Upper lobe of left lung (tissue), 6 donors: ENCODE measurements around the gene OR9I1. TPM values are rescaled to one million over a fixed set of nuclear protein-coding genes. Genes with fewer than 3 reads are reported as not detected.
A peak's percentile ranks its signal among the peaks of the same experiment; 100 is the strongest.

ENCODE experiments used
- ATAC-seq, 2 donors: fragments of 200-7000 bp; cut with Tn5 transposase; one replicate each; pipeline ENCODE4 v1.9.1; 2022; ENCODE audit warnings: mild to moderate bottlenecking in 2 of 2, moderate library complexity in 2 of 2; ENCODE audit not compliant: low FRiP score in 2 of 2
- DNase-seq, 2 donors: peaks; one replicate each; pipeline ENCODE4 v3.0.0-alpha.2; 2019 to 2020
- H3K27ac ChIP-seq, 4 donors: fragments of 200-600 bp; sonication (generic); one replicate each; pipeline ENCODE4 v1.5.1; 2016 to 2019
- H3K27me3 ChIP-seq, 4 donors: fragments of 200-600 bp; sonication (generic); one replicate each; pipeline ENCODE4 v1.5.1; 2017 to 2019
- H3K36me3 ChIP-seq, 4 donors: fragments of 200-600 bp; sonication (generic); one replicate each; pipeline ENCODE4 v1.5.1; 2016 to 2019
- H3K4me1 ChIP-seq, 4 donors: fragments of 200-600 bp; sonication (generic); one replicate each; pipeline ENCODE4 v1.5.1; 2018 to 2019
- H3K4me3 ChIP-seq, 4 donors: fragments of 200-600 bp; sonication (generic); one replicate each; pipeline ENCODE4 v1.5.1; 2017 to 2019; ENCODE audit warnings: mild to moderate bottlenecking in 2 of 4, moderate library complexity in 1 of 4
- H3K9me3 ChIP-seq, 4 donors: fragments of 200-600 bp; sonication (generic); one replicate each; pipeline ENCODE4 v1.5.1; 2018 to 2019
- CTCF ChIP-seq, 6 experiments: fragments of 450-650 bp in 4 of 6; fragments of 200-600 bp in 2 of 6; sonication (generic) in 2 of 6; IDR thresholded peaks; one replicate each; pipeline ENCODE4 v1.5.1; 2016 to 2019; ENCODE audit warnings: antibody characterized with exemption in 6 of 6
- EP300 ChIP-seq, 4 donors: sonication (generic); formaldehyde crosslinking; IDR thresholded peaks; one replicate each; pipeline ENCODE4 v1.5.1; 2017; ENCODE audit warnings: antibody characterized with exemption in 4 of 4, control low read depth in 2 of 4
- POLR2A ChIP-seq, 4 donors: fragments of 450-650 bp; IDR thresholded peaks; one replicate each; pipeline ENCODE4 v1.5.1; 2016 to 2017; ENCODE audit warnings: antibody characterized with exemption in 4 of 4, mild to moderate bottlenecking in 2 of 4
- POLR2AphosphoS5 ChIP-seq, 2 donors: sonication (generic); formaldehyde crosslinking; IDR thresholded peaks; one replicate each; pipeline ENCODE4 v1.5.1; 2017; ENCODE audit warnings: antibody characterized with exemption in 2 of 2
- WGBS, 2 donors: methylation state at CpG; one replicate each; pipeline ENCODE4 v1.1.5; 2017 to 2018; 5-methylcytosine and 5-hydroxymethylcytosine counted together
- total RNA-seq, 6 donors: library from RNA; depleted of rRNA in 4 of 6; stranded (reverse); fragments of >200 nt in 4 of 6; gene quantifications; one replicate each; pipeline versions ENCODE4 v1.1.0 to v1.2.1, GENCODE V29; 2016 to 2021
- donor health status: DM: no; HTN: no; CAD: no; lungs with moderate emphysema.
- donor health status: DM: no; HTN: yes; CAD: no; lungs with severe emphysema.

OR9I1 gene
- total RNA-seq, 6 donors from 2014 or later, result not detected

GRCh38 chr11:58070585-58070984 lies 54.7 kb downstream of the OR9I1 start:
- H3K4me1 ChIP-seq, result no peaks in the 10 kb centered on the region
- H3K36me3 ChIP-seq, result no peaks in the 10 kb centered on the region
- H3K4me3 ChIP-seq, result no peak overlapping the region
- no peaks in the 10 kb centered on the region for H3K9me3 ChIP-seq
- H3K27me3 ChIP-seq, result no peaks in the 10 kb centered on the region
- no peak overlapping the region for H3K27ac ChIP-seq
- DNase-seq (no peak), ATAC-seq (peak in 1 of 2 donors; percentile 14)
- TF ChIP-seq POLR2AphosphoS5 (IDR thresholded peaks at IDR 0.05) (no peak), EP300 (IDR thresholded peaks at IDR 0.05) (no peak), CTCF (IDR thresholded peaks at IDR 0.05) (no peak), POLR2A (IDR thresholded peaks at IDR 0.05) (no peak)
- 71 to 81% methylated on average over 1 of the region's 1 CpG for WGBS, 2 donors

- H3K36me3 ChIP-seq, result no peaks in the 10 kb centered on the region
- TF ChIP-seq POLR2AphosphoS5 (IDR thresholded peaks at IDR 0.05) (no peak), CTCF (IDR thresholded peaks at IDR 0.05) (no peak), POLR2A (IDR thresholded peaks at IDR 0.05) (no peak), EP300 (IDR thresholded peaks at IDR 0.05) (no peak)
- 88 to 91% methylated on average over 5 to 6 of the region's 6 CpGs for WGBS, 2 donors
- H3K27ac ChIP-seq, result no peak overlapping the region
- DNase-seq, result no peak
- H3K4me3 ChIP-seq, result no peak overlapping the region
- no peaks in the 10 kb centered on the region for H3K4me1 ChIP-seq
- ATAC-seq, result no peak
- H3K27me3 ChIP-seq, result no peaks in the 10 kb centered on the region
- no peaks in the 10 kb centered on the region for H3K9me3 ChIP-seq
These were observed 56.7 kb downstream of the OR9I1 start for GRCh38 chr11:58068655-58069054.

- H3K9me3 ChIP-seq, result no peaks in the 10 kb centered on the region
- no peak overlapping the region for H3K27ac ChIP-seq
- DNase-seq, result no peak
- H3K4me3 ChIP-seq, result no peak overlapping the region
- no peak for TF ChIP-seq EP300 (IDR thresholded peaks at IDR 0.05)
- TF ChIP-seq POLR2AphosphoS5 (IDR thresholded peaks at IDR 0.05), result no peak
- no peak for TF ChIP-seq POLR2A (IDR thresholded peaks at IDR 0.05)
- no peak for TF ChIP-seq CTCF (IDR thresholded peaks at IDR 0.05)
- 71 to 82% methylated on average over 5 of the region's 5 CpGs for WGBS, 2 donors
- H3K36me3 ChIP-seq, result no peaks in the 10 kb centered on the region
- H3K27me3 ChIP-seq, result no peaks in the 10 kb centered on the region
- no peak for ATAC-seq
- H3K4me1 ChIP-seq, result no peaks in the 10 kb centered on the region
These were observed 57.6 kb downstream of the OR9I1 start for GRCh38 chr11:58067685-58068084.

Other genes starting within 250 kb of the OR9I1 start
- not detected for gene OR9Q1, start 101.6 kb downstream of the OR9I1 start, total RNA-seq
- gene OR6Q1, start 94.6 kb downstream of the OR9I1 start, total RNA-seq, result not detected
- not detected for gene OR9Q2, start 63.5 kb upstream of the OR9I1 start, total RNA-seq
- gene OR1S2, start 78.6 kb upstream of the OR9I1 start, total RNA-seq, result not detected
- under 1 TPM in 1 of 6 donors, not detected in 5; 0.61 TPM for gene OR1S1, start 87.2 kb upstream of the OR9I1 start, total RNA-seq
- not detected for gene OR10Q1, start 103.4 kb upstream of the OR9I1 start, total RNA-seq
- gene OR10W1, start 142.7 kb upstream of the OR9I1 start, total RNA-seq, result not detected
- not detected for gene OR5B17, start 233.5 kb upstream of the OR9I1 start, total RNA-seq